Hematopoietic multipotent progenitor cell treated with erythropoietin and hydrocortisone succinate and interleukin-3 and kit ligand, for 8 days (in vitro differentiated cells): ENCODE results near the gene PRKAG2.
"Not testable (repeated sequence)": the region's sequence is repeated elsewhere in the genome, so short reads cannot be mapped to it uniquely, and the experiment has no call there.

Experiments
- DNase-seq: peaks from one replicate; pipeline ENCODE4 v3.0.0-alpha.2; 2015

Gene PRKAG2

DNA sequence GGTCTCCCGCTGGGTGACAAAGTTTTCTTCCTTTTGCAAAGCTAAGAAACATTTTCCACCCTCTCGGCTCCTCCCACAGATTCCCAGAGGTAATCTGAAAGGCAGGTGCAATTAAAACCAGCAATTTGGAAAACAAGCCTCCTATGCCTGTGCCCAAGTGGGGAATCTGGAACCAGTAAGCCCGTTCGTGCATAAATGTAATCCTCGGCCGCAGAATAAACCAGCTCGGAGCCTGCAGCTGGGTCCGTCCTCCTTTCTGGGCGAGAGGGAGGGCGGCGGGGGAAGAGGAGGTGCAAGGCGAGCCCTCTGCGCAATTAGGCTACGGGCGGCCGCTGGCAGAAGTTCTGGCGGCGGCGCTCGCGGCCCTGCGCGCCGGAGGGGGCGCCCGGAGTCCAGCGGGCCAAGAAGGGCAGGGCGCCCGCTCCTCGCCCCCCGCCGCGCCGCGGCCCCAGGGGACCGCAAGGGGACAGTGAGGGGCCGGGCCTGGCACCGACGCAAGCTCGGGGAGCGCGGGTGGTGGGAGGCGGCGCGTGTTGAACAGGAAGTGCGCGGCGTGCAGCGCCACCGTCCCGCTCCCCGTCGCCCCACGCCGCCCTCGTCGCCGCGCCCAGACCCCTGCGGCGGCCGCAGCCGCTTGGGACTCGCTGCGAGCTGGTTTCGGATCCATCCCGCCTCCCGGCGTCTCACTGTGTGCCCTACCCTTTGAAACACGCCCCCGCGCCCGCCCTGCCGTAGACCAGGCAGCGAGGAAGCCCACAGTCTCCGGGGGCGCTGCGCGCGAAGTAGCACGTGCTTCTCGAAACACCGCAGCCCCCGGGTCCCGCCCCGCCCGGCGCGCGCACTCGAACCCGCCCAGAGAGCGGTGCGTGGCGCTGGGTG is at the start of gene PRKAG2:
Gene PRKAG2 (minus strand): TSS at position 217 of the 879 bp plus-strand sequence. CDS start 495 bp downstream, outside the sequence.
- DNase-seq = peak; percentile 38

DNA sequence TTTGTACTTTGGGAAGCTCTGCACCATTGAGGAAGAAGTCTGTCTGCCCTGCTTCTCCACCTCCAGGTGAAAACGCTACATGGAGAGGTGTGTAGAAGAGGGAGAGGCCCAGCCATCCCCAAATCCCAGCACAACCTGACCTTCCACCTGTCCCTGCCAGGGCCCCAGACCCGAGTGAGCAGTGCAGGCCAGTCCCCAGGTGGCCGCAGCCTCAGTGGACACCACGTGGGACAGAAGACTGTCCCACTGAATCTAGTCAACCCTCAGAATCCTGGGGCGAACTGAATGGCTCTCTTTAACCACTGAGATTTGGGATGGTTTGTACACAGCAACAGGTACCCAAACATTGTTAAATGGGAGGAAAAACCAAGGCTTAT is 49.4 kb upstream of the PRKAG2 start:
- no peak for DNase-seq

DNA sequence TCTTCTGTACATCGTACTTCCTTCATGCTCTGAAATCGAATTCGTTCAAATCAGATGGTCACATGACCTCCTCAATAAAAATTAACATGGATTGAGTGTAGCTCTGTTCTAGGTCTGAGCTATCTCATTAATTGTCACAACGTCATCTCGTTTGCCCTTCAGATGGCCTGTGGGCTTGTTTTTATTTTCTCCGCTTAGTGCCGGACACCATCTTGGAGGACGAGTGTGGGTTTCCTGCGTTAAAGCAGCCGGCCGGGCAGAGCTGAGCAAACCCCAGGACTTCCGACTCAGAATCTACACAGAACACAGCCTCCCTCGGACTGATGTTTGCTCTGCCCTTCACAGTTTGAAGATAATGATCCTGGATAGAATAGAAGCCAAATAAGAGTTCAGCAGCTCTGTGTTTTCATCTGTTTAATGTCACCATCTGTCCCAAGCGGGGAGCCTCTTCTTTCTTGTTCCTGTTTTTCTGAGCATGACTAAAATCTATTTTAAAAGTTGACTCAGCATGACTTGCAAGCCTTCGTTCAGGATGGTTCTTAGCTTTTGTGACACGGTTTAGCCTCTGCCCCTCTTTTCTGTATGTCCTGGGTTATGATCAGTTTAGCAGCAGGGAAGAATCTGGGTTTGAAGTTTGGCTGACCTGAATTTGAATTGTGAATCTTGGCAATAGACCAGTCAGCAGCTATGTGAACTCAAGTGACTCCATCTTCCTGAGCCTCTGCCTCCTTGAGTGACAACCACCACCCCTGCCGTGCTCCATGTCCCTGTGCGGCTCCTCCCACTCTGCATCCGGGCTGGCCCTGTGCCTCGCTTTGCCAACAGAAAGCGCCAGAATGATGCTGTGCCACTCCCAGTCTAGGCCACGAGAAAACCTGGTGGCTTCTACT is 48.8 kb upstream of the PRKAG2 start:
- DNase-seq = peak; percentile 9

DNA sequence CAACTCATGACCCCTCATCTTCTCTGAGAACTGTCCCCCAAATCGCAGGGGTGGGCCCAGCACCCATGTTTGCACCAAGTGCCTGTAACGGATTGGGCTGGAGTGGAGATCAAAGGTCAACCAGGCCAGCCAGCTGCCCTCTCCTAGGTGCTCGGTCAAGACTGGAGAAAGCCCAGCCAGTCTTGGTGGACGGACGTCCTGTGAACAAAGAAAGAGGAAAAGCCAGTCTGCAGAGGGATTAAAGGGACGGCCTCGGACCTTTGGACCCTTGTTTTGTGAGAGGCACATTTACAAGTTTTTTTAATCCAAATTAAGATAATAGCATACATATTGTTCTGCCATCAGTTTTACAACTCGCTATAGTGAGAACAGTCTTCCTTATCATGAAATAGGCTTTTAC is 47.6 kb upstream of the PRKAG2 start:
- DNase-seq = no peak

DNA sequence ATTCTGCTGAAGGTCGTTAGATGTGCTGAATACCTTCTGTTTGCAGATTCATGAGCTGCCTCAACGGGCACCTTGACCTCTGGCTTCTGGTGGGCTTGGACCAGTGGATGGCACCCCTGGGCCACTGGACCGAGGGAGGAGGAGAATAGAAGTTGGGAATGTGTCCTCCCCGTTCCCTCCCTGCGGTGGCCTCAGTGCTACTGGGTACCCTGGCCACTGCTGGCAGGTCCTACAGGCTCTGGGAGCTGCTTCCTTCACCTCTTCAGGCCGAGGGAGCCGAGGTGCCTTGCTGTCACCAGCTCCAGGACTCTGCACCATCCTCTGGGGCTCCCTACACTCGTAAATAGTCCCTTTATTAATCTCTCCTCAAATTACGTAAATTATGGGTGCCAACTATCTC is 47.1 kb upstream of the PRKAG2 start:
- DNase-seq = no peak

DNA sequence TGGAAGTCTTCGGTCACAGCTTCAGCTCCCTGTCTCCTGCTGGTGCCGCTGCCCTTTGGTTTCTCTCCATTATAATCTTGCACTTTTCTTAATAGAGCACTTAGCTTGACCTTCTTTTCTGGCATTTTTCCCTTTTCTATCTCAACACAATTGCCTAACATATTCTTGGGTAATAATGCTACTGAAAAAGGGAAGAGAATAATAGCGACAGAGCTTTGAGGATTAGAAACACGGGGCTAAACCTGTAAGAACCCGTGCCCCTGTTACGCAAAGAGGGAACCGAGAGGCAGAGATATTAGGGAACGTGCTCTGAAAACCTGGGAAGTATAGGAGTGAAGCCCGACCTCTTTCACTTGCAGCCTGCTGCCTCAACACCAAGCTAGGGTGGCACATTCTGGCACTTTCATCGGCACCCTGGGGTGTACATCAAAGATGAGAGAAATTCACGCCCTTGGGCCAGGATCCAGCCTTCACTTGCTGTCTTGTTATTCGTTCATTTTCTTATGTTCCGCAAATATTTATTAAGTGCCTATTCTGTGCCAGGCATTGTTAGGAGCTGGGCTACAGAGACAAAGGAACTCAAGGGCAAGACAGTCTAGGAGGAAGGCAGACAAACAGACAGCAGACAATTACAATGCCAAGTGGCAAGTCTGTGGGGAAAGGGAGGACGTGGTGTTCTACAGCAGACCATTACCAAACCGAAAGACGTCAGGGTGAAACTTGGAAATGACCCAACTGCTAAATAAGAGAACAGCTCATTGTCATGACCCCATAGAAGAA is 46.4 kb upstream of the PRKAG2 start:
- no peak for DNase-seq

DNA sequence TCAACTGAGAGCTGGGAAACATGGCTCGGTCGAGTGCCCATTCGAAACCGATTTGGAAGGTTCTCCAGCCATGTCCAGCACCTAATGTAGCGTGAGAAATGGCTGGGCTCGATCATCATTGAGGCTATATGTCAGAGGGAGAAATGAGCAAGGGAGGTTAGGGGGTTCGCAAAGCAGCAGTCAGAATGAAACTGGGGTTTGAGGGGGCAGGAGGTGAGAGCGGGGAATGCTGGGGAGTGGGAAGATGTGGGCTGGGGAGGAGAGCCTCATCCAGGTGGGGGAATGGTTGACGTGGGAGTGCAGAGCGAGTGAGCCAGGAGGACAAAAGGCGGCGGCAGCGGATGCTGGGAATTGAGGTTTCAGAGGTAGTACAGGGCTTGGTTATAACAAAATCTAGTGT is 44.5 kb upstream of the PRKAG2 start:
- DNase-seq = no peak

DNA sequence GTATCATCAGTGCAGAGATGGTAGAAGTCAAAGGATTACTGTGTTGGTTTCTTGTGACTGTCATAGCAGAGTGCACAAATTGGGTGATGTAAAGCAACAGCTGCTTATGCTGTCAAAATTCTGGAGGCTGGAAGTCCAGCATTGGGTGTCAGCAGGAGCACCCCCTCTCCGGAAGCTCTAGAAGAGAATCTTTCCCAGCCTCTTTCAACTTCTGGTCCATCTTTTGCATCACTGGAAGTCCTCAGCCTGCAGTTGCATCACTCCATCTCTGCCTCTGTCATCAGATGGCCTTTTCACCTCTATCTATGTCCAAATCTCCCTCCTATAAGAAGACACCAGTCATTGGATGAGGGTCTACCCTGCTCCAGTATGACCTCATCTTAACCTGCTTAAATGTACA is 43.6 kb upstream of the PRKAG2 start:
- no peak for DNase-seq

DNA sequence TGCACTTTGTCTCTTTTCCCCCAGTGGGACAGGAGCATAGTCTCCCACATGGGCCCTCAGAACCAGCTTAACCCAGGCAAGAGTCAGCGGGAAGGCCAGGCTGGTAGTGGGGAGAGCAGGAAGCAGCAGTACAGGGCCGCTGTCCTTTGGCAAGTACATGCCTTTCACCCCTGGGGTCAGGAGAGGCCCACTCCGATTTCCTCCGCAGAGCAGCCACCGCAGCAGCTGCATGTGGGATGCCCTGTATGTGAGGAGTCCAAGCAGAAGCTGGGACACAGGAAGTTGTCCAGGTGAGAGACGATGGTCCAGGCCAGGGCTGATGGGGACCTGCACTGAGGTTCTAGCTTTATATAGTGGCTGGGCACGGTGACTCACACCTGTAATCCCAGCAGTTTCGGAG is 42.7 kb upstream of the PRKAG2 start:
- DNase-seq = no peak

DNA sequence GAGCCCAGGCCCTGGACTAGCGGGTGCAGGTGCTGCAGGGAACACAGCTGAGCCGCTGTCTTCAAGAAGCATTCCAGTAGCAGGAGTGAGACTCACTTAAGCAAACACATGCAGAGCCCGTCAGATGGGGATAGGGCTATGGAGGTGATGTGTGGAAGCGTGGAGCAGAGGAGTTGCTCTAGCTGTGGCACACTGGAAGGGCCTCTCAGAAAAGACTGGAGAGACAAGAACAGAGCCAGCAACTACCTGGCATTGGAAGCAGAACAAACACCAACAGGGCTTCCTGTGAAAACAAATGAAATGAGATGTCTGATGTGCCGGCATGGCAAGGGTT is 41.6 kb upstream of the PRKAG2 start:
- no peak for DNase-seq

DNA sequence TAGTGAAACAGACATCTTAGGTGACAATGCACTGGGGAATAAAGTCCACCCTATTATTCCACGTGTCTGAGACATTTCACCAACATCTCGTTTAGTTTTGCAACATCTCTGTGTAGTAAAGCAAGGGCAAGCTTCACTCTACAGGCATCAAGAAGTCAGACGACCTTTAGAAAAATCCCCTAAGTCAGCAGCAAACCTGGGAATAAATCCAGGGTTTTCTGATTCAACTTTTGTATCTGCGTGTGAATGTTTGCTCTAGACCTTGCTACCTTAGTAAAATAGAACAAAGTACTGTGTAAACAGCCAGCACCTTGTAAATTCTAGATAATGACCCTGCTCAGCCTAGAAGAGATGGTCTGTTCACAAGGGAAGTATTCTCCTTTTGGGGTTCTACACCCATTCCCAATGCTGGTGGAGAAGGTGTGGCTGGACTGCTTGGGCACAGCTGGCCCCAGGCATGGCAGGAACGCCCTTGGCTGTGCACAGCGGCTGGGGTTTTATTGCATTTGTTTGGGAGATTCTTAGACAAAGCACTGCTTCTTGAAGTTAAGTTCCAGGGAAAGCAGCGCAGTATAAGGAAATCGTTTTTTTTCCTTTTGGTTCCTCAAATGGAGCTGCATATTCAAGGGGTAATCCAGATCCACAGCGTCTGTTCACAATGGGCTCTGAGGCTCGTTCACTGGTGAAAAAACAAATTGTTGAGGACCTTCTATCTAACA is 41.0 kb upstream of the PRKAG2 start:
- DNase-seq = no peak

DNA sequence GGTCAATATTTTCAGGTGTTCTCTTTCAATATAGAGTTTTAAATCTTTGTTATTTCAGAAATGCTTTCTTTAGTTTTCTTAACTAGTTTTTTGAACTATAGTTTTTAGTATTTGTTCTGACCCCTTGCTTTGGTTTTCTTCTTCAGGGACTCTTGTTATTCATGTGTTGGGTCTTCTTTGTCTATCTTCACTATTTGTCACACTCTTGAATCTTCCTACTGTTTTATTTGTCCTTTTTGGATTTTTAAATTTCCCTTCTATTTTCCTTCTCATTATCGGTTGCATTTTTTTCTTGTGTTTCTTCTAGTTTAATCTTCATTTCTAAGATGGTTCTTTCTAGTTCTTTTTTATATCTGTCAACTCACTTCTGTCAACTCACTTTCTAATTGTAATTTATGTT is 37.1 kb upstream of the PRKAG2 start:
- DNase-seq = no peak

DNA sequence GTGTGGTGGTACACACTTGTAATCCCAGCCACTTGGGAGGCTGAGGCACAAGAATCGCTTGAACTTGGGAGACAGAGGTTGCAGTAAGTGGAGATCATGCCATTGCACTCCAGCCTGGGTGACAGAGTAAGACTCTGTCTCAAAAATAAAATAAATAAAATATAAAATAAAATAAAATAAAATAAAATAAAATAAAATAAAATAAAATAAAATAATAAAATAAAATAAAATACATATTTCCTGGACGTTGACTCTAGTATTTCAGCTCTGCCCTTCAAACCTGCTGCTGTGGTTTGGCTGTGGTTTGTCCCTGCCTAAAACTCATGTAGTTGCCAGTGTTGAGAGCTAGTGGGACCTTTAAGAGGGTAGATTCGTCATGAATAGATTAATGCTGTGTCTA is 33.7 kb upstream of the PRKAG2 start:
- DNase-seq = not testable (repeated sequence)

DNA sequence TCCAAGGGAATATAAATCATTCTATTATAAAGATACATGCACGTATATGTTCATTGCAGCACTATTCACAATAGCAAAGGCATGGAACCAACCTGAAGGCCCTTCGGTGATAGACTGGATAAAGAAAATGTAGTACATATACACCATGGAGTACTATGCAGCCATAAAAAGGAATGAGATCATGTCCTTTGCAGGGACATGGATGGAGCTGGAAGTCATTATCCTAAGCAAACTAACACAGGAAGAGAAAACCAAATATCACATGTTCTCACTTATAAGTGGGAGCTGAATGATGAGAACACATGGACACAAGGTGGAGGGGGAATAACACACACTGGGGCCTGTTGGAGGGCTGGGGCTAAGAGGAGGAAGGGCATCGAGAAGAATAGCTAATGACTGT is 30.2 kb upstream of the PRKAG2 start:
- not testable (repeated sequence) for DNase-seq

DNA sequence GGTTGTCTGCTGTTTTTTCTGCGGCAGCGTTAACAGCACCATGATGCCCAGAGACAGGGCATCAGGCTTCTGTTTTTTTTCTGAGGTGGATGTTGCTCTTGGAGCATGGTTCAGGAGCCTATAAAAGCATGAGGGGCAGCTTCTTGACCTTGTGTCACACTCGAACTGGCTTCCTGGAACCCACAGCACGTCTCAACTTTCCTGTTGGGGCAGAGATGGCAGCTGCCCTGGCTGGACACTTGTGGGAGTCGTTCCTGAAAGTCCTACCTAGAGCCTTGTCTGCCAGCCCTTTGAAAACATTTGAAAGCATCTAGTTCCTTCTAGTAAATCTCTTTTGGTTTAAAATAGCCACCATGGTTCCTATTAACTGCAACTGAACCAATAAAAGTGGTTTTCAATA is 28.9 kb upstream of the PRKAG2 start:
- no peak for DNase-seq

DNA sequence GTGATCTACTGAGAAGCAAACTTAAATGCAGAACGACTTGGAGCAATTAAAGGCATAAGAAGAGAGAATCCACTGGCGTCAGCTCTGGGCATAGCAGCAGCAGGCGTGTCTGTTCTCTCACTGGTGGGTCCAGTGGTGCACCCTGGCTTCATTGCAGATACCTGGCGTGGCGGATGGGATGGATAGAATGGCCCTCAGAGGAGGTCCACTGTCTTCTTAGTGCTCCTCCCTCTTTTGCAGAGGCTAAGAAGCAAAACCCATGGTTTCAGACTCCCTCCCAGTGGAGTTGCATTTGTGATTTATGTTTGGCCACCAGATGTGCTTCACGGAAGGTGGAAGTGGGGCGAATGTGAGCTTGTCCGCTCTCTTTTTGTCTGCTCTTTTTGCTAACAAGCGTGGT is 28.4 kb upstream of the PRKAG2 start:
- no peak for DNase-seq

DNA sequence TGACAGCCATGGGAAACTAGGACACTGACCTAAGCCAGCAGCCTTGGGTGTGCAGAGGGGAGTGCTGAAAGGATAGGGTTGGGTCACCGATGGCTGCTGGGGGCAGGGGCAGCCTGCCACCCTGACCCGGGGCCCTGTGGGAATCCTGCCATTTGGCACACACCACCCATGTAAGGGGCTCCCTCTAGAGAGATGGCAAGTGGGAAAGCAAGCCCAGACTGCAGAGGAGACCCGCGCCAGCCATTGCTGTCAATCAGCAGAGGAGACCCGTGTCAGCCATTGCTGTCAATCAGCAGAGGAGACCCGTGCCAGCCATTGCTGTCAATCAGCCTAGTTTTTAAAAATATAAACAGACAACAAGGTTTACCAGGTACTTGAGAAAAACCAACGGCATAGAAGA is 27.4 kb upstream of the PRKAG2 start:
- no peak for DNase-seq

DNA sequence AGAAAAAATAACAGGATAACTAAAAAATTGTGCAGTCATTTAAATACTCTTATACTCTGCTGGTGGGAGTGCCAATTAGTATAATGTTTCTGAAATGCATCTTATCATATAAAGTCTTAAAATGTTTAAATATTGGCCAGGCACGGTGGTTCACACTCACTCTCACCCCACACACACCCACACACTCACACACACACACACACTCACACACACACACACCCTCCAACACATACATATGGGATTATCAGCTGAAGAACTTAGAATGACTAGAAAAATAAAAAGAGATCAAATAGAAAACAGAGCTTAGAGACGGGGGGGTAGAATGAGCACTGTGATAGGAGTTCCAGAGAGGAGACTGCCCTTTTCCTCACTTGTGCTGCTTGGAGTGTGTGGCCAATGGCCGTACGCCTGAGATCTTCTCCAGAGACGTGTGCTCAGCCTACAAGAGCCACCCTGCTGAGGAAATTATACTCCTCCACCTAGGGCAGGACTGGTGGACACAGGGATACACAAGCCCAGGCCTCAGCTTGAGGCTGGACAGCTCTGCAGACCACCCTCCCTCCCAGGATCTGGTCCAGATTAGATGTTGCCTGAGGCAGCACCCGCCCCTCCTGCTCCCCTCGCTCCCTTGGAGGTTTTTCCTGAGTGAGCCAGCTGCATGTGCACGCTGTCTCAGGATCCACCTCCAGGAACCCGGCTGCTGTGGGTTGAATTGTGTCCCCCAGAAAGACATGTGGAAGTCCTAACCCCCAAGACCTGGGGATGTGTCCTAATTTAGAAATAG is 26.5 kb upstream of the PRKAG2 start:
- DNase-seq = no peak

DNA sequence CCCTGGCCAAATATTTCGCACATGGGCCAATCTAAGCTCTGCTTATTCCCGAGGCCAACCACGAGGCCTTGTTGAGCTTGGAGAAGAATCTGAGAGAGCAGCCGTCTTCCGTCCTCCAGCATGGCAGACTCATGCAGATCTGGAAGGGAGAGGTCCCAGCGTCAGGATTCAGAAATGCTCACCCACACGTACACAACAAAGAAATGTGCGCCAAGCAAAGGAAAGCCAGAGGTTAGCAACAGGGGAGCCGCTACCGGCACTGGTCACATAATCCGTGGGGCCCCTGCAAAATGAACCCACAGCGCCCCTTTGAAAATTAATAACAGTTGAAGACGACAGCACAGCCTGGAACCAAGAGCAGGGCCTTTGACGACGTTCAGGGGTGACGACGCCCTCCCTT is 25.4 kb upstream of the PRKAG2 start:
- no peak for DNase-seq

DNA sequence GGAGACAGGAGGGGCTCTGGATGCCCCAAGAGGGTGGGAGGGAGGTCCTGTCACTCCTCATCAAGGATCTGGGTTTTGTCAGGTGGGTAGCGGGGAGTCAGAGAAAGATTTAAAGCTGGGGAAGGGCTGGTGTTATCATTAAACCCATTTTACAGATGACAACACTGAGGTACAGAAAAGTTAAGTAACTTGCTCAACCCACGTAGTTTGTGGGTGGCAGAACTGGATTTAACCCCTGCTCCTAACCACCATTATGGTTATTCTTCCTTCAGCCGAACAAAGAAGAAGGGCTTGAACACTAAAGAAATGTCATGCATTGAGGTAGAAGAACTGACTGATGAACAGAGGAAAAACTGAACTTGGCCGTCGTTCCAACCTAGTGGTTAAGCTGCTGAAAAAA is 24.9 kb upstream of the PRKAG2 start:
- no peak for DNase-seq

DNA sequence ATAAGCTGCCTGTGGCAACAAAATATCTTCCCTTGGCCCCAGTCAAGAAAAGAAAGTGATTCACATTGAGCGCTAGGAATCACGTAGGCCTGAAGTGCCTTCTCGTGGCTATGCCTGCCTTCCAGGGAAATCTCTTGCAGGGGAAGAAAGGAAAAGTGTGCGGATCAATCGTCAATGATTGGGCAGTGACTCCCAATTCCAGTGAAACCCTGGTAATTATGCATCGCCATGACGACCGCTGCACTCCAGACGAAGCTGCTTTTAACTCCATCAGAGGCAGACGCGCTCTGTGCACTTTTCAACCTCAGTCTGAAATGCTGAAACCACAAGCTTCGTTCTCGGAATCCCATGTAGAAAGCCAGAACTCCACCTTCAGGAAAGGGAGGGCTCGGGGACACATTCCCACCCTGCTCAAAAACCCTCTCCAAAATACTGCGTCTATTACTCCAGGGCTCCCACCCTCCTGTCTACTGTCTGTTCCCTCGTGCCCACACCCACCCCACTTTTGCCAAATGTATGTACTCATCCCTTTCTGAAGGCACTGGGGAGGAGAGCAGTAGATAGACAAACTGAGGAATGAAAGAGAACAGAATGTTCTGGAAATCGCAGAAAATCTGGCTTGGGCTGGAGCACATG is 24.2 kb upstream of the PRKAG2 start:
- no peak for DNase-seq
